Prostate gland (tissue), 2 donors: ENCODE results near the gene BAHD1.

Experiments
- CTCF ChIP-seq, 4 experiments: fragments of 200-600 bp in 2 of 4; fragments of 450-650 bp in 2 of 4; sonication (generic) in 2 of 4; IDR thresholded peaks; 1 replicate in 3 of 4; 2 replicates in 1 of 4; pipeline ENCODE4 v1.5.1; 2016 to 2019; ENCODE audit warnings: antibody characterized with exemption in 4 of 4, mild to moderate bottlenecking in 2 of 4, moderate library complexity in 2 of 4
- POLR2A ChIP-seq: fragments of 450-650 bp; IDR thresholded peaks from one replicate; pipeline ENCODE4 v1.6.1; 2016; ENCODE audit warnings: antibody characterized with exemption, mild to moderate bottlenecking

DNA sequence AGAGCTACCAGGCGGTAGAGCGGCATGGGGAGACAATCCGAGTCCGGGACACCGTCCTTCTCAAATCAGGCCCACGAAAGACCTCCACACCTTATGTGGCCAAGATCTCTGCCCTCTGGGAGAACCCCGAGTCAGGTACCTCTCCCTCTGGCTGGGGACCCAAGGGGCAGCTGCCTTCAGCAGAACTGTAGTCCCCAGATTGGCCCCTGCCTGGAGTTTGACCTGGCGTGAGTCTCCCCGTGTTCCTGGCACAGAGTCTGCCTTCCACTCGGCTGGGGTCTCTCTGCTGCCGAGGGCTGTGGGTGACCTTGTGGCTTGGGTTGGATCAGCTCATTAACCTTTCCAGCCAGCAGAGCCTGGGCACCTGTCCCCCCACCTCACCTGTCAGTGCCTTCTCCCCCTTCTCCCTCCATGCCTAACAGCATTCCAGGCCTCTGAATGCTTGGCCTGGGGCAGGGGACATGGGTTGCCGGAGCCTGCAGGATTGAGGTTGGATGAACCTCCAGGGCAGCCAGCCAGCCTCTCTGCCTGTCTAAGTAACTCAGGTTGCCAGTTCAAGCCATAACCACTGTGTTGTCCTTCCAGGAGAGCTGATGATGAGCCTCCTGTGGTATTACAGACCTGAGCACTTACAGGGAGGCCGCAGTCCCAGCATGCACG is 23.3 kb downstream of the BAHD1 start:
- TF ChIP-seq CTCF (IDR thresholded peaks at IDR 0.05) (no peak), POLR2A (no peak)
